Mesendoderm (in vitro differentiated cells): Measurements from ENCODE around the gene MED25.

Source experiments
- DNase-seq: peaks from one replicate; pipeline ENCODE4 v3.0.0; 2013
- H2AK5ac ChIP-seq: 2 replicates; pipeline ENCODE4 v1.6.1; 2013; ENCODE audit warnings: low read length, inconsistent platforms
- H2BK120ac ChIP-seq: 2 replicates; pipeline ENCODE4 v1.6.1; 2013; ENCODE audit warnings: low read depth, mild to moderate bottlenecking, low read length, moderate library complexity, mixed read lengths
- H2BK15ac ChIP-seq: replicated peaks from 2 replicates; pipeline ENCODE4 v1.6.1; 2013; ENCODE audit warnings: low read depth, mild to moderate bottlenecking, moderate library complexity
- H2BK5ac ChIP-seq: 2 replicates; pipeline ENCODE4 v1.6.1; 2013; ENCODE audit warnings: low read length, inconsistent platforms
- H3K18ac ChIP-seq: 2 replicates; pipeline ENCODE4 v1.6.1; 2013; ENCODE audit warnings: mild to moderate bottlenecking, low read length, mixed read lengths
- H3K23ac ChIP-seq: one replicate; pipeline ENCODE4 v1.6.1; 2013; ENCODE audit warnings: low read length
- H3K27ac ChIP-seq: 2 replicates; pipeline ENCODE4 v1.5.1; 2013; ENCODE audit warnings: low read depth, mild to moderate bottlenecking, inconsistent platforms, low read length, moderate library complexity
- H3K27me3 ChIP-seq: 2 replicates; pipeline ENCODE4 v1.6.1; 2013; ENCODE audit warnings: low read length, control low read depth, mild to moderate bottlenecking, inconsistent platforms; ENCODE audit not compliant: insufficient read depth, poor library complexity
- H3K36me3 ChIP-seq: 2 replicates; pipeline ENCODE4 v1.6.1; 2013; ENCODE audit warnings: low read length, inconsistent platforms; ENCODE audit not compliant: control insufficient read depth, insufficient read depth
- H3K4ac ChIP-seq: one replicate; pipeline ENCODE4 v1.6.1; 2013; ENCODE audit warnings: low read depth, mild to moderate bottlenecking, low read length, moderate library complexity
- H3K4me1 ChIP-seq: 2 replicates; pipeline ENCODE4 v1.6.1; 2013; ENCODE audit warnings: low read depth, low read length, inconsistent platforms; ENCODE audit not compliant: control insufficient read depth
- H3K4me2 ChIP-seq: 2 replicates; pipeline ENCODE4 v1.6.1; 2013; ENCODE audit warnings: low read length
- H3K4me3 ChIP-seq: 2 replicates; pipeline ENCODE4 v1.5.1; 2013; ENCODE audit warnings: mild to moderate bottlenecking, low read length
- H3K56ac ChIP-seq: one replicate; pipeline ENCODE4 v1.6.1; 2013; ENCODE audit warnings: low read length
- H3K79me1 ChIP-seq: 2 replicates; pipeline ENCODE4 v1.6.1; 2013; ENCODE audit warnings: low read length, inconsistent platforms
- H3K79me2 ChIP-seq: 2 replicates; pipeline ENCODE4 v1.6.1; 2013; ENCODE audit warnings: mild to moderate bottlenecking, low read length; ENCODE audit not compliant: control insufficient read depth, insufficient read depth
- H3K9ac ChIP-seq: 2 replicates; pipeline ENCODE4 v1.6.1; 2013; ENCODE audit warnings: low read length, inconsistent platforms
- H4K5ac ChIP-seq: one replicate; pipeline ENCODE4 v1.6.1; 2013; ENCODE audit warnings: low read length
- H4K8ac ChIP-seq: one replicate; pipeline ENCODE4 v1.6.1; 2013; ENCODE audit warnings: low read depth, mild to moderate bottlenecking, control low read depth, low read length, moderate library complexity
- WGBS: extraction: QIAGEN DNeasy Blood & Tissue Kit; methylation state at CpG from one replicate; pipeline ENCODE4 v1.1.7; 2013; ENCODE audit warnings: low lambda C conversion rate, missing lambda C conversion rate; ENCODE audit not compliant: insufficient coverage; ENCODE audit errors: extremely low coverage; 5-methylcytosine and 5-hydroxymethylcytosine counted together
- small RNA-seq: library from polyadenylated mRNA; stranded (forward); fragments of <200 nt; extraction: miRNeasy Mini kit (QIAGEN cat#:217004); gene quantifications from one replicate; pipeline ENCODE3, GENCODE V24; 2013; ENCODE audit not compliant: insufficient read depth

Gene MED25

DNA sequence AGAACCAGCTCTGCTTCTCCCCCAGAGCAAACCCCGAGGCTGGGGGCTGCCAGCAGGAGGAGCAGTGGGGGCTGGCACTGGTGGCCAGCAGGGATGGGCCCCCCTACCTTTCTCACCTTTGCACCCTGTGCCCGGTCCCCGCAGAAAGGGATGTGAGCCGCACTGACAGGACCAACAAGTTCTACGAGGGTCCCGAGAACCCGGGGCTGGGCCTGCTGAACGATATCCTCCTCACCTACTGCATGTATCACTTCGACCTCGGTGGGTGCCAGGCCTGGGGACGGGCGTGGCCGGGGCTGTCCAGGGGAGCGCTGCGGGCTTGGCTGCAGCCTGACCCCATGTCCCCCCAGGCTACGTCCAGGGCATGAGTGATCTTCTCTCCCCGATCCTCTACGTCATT, 66.0 kb downstream of the MED25 start:
- Histone ChIP-seq H2BK15ac (no peak overlapping the region), H3K79me1 (peaks cover 6% of the 10 kb centered on the region), H3K27me3 (no peaks in the 10 kb centered on the region), H3K23ac (no peak overlapping the region), H3K4me1 (no peaks in the 10 kb centered on the region), H3K56ac (no peak overlapping the region), H2AK5ac (no peak overlapping the region), H3K9ac (no peak overlapping the region), H3K4me3 (no peak overlapping the region), H3K79me2 (peaks cover 2% of the 10 kb centered on the region), H3K36me3 (peaks cover 4% of the 10 kb centered on the region), H3K4ac (no peak overlapping the region), H4K5ac (no peak overlapping the region), H2BK5ac (no peak overlapping the region), H3K4me2 (no peak overlapping the region), H2BK120ac (no peak overlapping the region), H3K27ac (no peak overlapping the region), H4K8ac (no peak overlapping the region), H3K18ac (no peak overlapping the region)
- no peak for DNase-seq
- WGBS, result no CpG with 5 or more reads among the region's 18 CpGs

DNA sequence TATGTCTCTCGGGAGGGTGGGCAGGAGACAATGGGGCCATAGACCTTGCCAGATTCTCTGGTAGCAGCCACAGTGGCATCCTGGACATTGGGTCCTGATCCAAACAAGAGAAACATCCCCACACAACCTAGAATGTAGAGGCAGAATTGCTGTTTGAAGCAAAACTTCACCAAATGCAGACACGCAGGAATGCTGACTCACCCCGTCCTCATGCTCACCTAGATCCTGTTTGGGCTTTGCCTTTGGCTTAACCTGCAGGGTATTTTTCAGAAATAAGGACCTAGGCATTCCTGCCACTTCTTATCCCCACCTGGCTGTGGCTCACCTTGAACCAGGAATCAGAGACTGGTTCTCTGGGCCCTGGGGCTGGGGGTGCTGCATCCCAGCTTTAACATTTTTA, 66.7 kb downstream of the MED25 start:
- Histone ChIP-seq H3K79me2 (no peaks in the 10 kb centered on the region), H2AK5ac (no peak overlapping the region), H4K8ac (no peak overlapping the region), H4K5ac (no peak overlapping the region), H3K4me2 (no peak overlapping the region), H2BK120ac (no peak overlapping the region), H3K9ac (no peak overlapping the region), H3K27me3 (no peaks in the 10 kb centered on the region), H3K36me3 (peaks cover 4% of the 10 kb centered on the region), H2BK5ac (no peak overlapping the region), H3K23ac (no peak overlapping the region), H2BK15ac (no peak overlapping the region), H3K56ac (no peak overlapping the region), H3K27ac (no peak overlapping the region), H3K4me1 (no peaks in the 10 kb centered on the region), H3K18ac (no peak overlapping the region), H3K79me1 (peaks cover 3% of the 10 kb centered on the region), H3K4me3 (no peak overlapping the region), H3K4ac (no peak overlapping the region)
- no CpG with 5 or more reads among the region's 3 CpGs for WGBS
- no peak for DNase-seq

Small RNAs within 50 kb of the gene (small RNA-seq; reads per million reads assigned to genes)
- gene MIR4749, result 0.54 reads per million
- 0.54 reads per million for gene MIR6799
